Sigmoid colon (tissue), 7 donors: ENCODE measurements around the gene PARP6. TPM values are rescaled to one million over a fixed set of nuclear protein-coding genes. Genes with fewer than 3 reads are reported as not detected.

ENCODE experiments used
- DNase-seq: peaks from one replicate; pipeline ENCODE4 v3.0.0-alpha.2; 2019
- H3K27ac ChIP-seq, 4 donors: fragments of 200-600 bp; sonication (generic); one replicate each; pipeline ENCODE4 v1.5.1; 2016 to 2019; ENCODE audit warnings: mild to moderate bottlenecking in 1 of 4
- H3K27me3 ChIP-seq, 3 donors: fragments of 200-600 bp; sonication (generic); one replicate each; pipeline ENCODE4 v1.5.1; 2019; ENCODE audit warnings: mild to moderate bottlenecking in 1 of 3
- H3K36me3 ChIP-seq, 4 donors: fragments of 200-600 bp; sonication (generic); one replicate each; pipeline ENCODE4 v1.5.1; 2016 to 2019
- H3K4me1 ChIP-seq, 4 donors: fragments of 200-600 bp; sonication (generic); one replicate each; pipeline ENCODE4 v1.5.1; 2017 to 2019
- H3K4me3 ChIP-seq, 4 donors: fragments of 200-600 bp; sonication (generic); one replicate each; pipeline ENCODE4 v1.5.1; 2017 to 2019; ENCODE audit warnings: mild to moderate bottlenecking in 2 of 4, moderate library complexity in 1 of 4
- H3K9me3 ChIP-seq, 4 donors: fragments of 200-600 bp in 3 of 4; sonication (generic) in 3 of 4; one replicate each; pipeline versions ENCODE4 v1.5.1 to v1.6.1; 2013 to 2019
- CTCF ChIP-seq, 4 experiments: fragments of 450-650 bp in 3 of 4; fragments of 200-600 bp in 1 of 4; IDR thresholded peaks; one replicate each; pipeline ENCODE4 v1.5.1; 2016 to 2019; ENCODE audit warnings: antibody characterized with exemption in 4 of 4, mild to moderate bottlenecking in 3 of 4, moderate library complexity in 2 of 4
- EP300 ChIP-seq, 4 donors: sonication (generic); formaldehyde crosslinking; IDR thresholded peaks; one replicate each; pipeline ENCODE4 v1.6.1; 2017; ENCODE audit warnings: antibody characterized with exemption in 4 of 4
- POLR2A ChIP-seq, 2 donors: fragments of 450-650 bp; IDR thresholded peaks; one replicate each; pipeline ENCODE4 v1.6.1; 2016; ENCODE audit warnings: antibody characterized with exemption in 2 of 2, mild to moderate bottlenecking in 2 of 2, moderate library complexity in 2 of 2
- POLR2AphosphoS5 ChIP-seq, 4 donors: sonication (generic); formaldehyde crosslinking; IDR thresholded peaks; one replicate each; pipeline ENCODE4 v1.6.1; 2017; ENCODE audit warnings: antibody characterized with exemption in 4 of 4
- WGBS, 2 donors: extraction: QIAGEN DNeasy Blood & Tissue Kit; methylation state at CpG; one replicate each; pipeline ENCODE4 v1.1.7; 2013; 5-methylcytosine and 5-hydroxymethylcytosine counted together
- intact Hi-C: fragments of 100-400 bp; cut with DNase I; formaldehyde crosslinking; loops from one replicate; pipeline ENCODE4 v1.15.1; 2023
- polyA plus RNA-seq, 3 donors: library from polyadenylated mRNA; stranded (reverse); fragments of 200-250 nt; gene quantifications; one replicate each; pipeline ENCODE4 v1.2.3, GENCODE V29; 2013
- total RNA-seq, 4 donors: library from RNA; depleted of rRNA; stranded (reverse); fragments of >200 nt; gene quantifications; one replicate each; pipeline ENCODE4 v1.1.0, GENCODE V29; 2016
- donor health status: healthy with polysubstance abuse.
- donor health status: Bipolar disorder and iron deficiency.
- donor health status: healthy.

The PARP6 gene
- total and polyA plus RNA-seq, 7 donors: 12.5 to 103 (median 41.5) TPM

DNA sequence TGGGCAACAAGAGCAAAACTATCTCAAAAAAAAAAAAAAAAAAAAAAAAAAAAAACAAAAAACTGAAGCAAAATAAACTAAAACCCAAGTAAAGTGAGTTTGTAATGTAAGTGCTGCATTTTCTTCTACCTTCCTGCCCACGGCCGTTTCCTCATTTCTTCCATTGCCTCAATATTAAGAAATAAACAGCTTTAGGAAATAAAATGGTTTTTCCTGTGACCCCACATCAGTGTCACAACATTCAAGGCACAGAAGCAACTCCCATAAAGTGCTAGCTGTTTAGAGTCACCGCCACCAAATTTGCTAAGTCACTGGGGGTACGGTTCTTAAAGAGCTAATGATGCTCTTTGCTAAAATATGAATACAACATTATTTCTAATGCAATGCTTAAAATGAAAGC, 44.6 kb downstream of the PARP6 start:
- H3K27ac ChIP-seq: peak overlapping the region; percentile 92 to 99 (median 96)
- H3K36me3 ChIP-seq: no peaks in the 10 kb centered on the region
- H3K4me1 ChIP-seq: peaks cover 0 to 59% (median 49%) of the 10 kb centered on the region in 4 donors
- WGBS, 2 donors: 58 to 75% methylated on average over 4 of the region's 4 CpGs
- H3K27me3 ChIP-seq: no peaks in the 10 kb centered on the region
- H3K9me3 ChIP-seq: no peaks in the 10 kb centered on the region
- TF ChIP-seq POLR2AphosphoS5 (IDR thresholded peaks at IDR 0.05): no peak
- TF ChIP-seq EP300 (IDR thresholded peaks at IDR 0.05): no peak
- no peak for TF ChIP-seq POLR2A (IDR thresholded peaks at IDR 0.05)
- no peak for TF ChIP-seq CTCF (IDR thresholded peaks at IDR 0.05)
- intact Hi-C loops: no loop called here
- DNase-seq: no peak
- no peak overlapping the region for H3K4me3 ChIP-seq

GRCh38 chr15:72227192-72227586, 45.2 kb downstream of the PARP6 start:
- WGBS, 2 donors: 17 to 38% methylated on average over 8 of the region's 8 CpGs
- H3K36me3 ChIP-seq: no peaks in the 10 kb centered on the region
- no peak for DNase-seq
- H3K4me3 ChIP-seq: no peak overlapping the region
- no peaks in the 10 kb centered on the region for H3K27me3 ChIP-seq
- intact Hi-C loops: no loop called here
- no peaks in the 10 kb centered on the region for H3K9me3 ChIP-seq
- peak overlapping the region; percentile 67 to 99 (median 96) for H3K27ac ChIP-seq
- peaks cover 0 to 59% (median 50%) of the 10 kb centered on the region in 4 donors for H3K4me1 ChIP-seq
- TF ChIP-seq POLR2AphosphoS5 (IDR thresholded peaks at IDR 0.05) (peak in 1 of 4 donors; percentile 50), CTCF (IDR thresholded peaks at IDR 0.05) (no peak)

- intact Hi-C loops: no loop called here
- Histone ChIP-seq H3K4me1 (peaks cover 0 to 47% (median 36%) of the 10 kb centered on the region in 4 donors), H3K27me3 (no peaks in the 10 kb centered on the region), H3K9me3 (no peaks in the 10 kb centered on the region), H3K27ac (peak overlapping the region in 2 of 4 donors; percentile 66 to 71), H3K36me3 (peaks cover 0 to 9% (median 5%) of the 10 kb centered on the region in 4 donors), H3K4me3 (no peak overlapping the region)
- TF ChIP-seq POLR2AphosphoS5 (IDR thresholded peaks at IDR 0.05): no peak
- no peak for TF ChIP-seq CTCF (IDR thresholded peaks at IDR 0.05)
- TF ChIP-seq POLR2A (IDR thresholded peaks at IDR 0.05): no peak
- TF ChIP-seq EP300 (IDR thresholded peaks at IDR 0.05): no peak
- 91 to 92% methylated on average over 10 of the region's 10 CpGs for WGBS, 2 donors
- DNase-seq: no peak
Measured at GRCh38 chr15:72223278-72223677, 49.1 kb downstream of the PARP6 start.

DNA sequence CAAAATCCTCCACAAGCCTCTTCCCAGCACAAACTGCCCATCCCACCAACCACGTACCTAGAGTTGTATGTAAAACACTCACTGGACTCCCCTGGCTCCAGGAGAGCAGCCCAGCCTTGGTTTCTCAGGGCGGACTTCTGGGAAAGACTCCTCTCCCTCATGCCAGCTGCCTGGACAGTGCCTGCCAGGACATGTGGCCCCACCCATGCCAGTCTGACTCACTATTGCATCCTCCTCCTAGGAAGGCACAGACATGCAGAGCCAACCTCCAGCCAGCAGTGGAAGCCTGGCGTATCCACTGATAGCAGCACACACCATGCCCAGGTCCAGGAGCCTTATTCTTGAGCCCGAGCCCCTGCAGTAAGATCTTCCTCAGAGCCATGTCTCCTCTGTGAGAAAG, 50.0 kb downstream of the PARP6 start:
- Histone ChIP-seq H3K36me3 (peaks cover 2 to 18% (median 13%) of the 10 kb centered on the region in 4 donors), H3K9me3 (no peaks in the 10 kb centered on the region), H3K4me1 (peaks cover 0 to 38% (median 29%) of the 10 kb centered on the region in 4 donors), H3K4me3 (no peak overlapping the region), H3K27me3 (no peaks in the 10 kb centered on the region), H3K27ac (peak overlapping the region; percentile 40 to 71 (median 66))
- intact Hi-C loops: no loop called here
- 79 to 87% methylated on average over 4 of the region's 4 CpGs for WGBS, 2 donors
- DNase-seq: peak; percentile 77
- TF ChIP-seq POLR2A (IDR thresholded peaks at IDR 0.05): no peak
- peak in 1 of 4 donors; percentile 16 for TF ChIP-seq POLR2AphosphoS5 (IDR thresholded peaks at IDR 0.05)

- intact Hi-C loops: no loop called here
- H3K27ac ChIP-seq: no peak overlapping the region
- DNase-seq: no peak
- H3K4me1 ChIP-seq: peaks cover 0 to 21% (median 13%) of the 10 kb centered on the region in 4 donors
- 64 to 90% methylated on average over 1 of the region's 1 CpG for WGBS, 2 donors
- H3K9me3 ChIP-seq: no peaks in the 10 kb centered on the region
- H3K36me3 ChIP-seq: peaks cover 15 to 35% (median 30%) of the 10 kb centered on the region in 4 donors
- TF ChIP-seq CTCF (IDR thresholded peaks at IDR 0.05) (no peak), POLR2AphosphoS5 (IDR thresholded peaks at IDR 0.05) (no peak), EP300 (IDR thresholded peaks at IDR 0.05) (no peak), POLR2A (IDR thresholded peaks at IDR 0.05) (no peak)
- no peaks in the 10 kb centered on the region for H3K27me3 ChIP-seq
- no peak overlapping the region for H3K4me3 ChIP-seq
Measured at GRCh38 chr15:72220687-72221086, 51.7 kb downstream of the PARP6 start.
